HG03095 (cell line): ENCODE data around the gene ZSWIM7.
"Not testable (repeated sequence)": the region's sequence is repeated elsewhere in the genome, so short reads cannot be mapped to it uniquely, and the experiment has no call there.

Experiments used
- ATAC-seq: cut with Tn5 transposase; IDR thresholded peaks from one replicate; pipeline ENCODE4 v1.9.1; 2021; ENCODE audit warnings: moderate library complexity; ENCODE audit not compliant: unreplicated experiment

The ZSWIM7 gene

DNA sequence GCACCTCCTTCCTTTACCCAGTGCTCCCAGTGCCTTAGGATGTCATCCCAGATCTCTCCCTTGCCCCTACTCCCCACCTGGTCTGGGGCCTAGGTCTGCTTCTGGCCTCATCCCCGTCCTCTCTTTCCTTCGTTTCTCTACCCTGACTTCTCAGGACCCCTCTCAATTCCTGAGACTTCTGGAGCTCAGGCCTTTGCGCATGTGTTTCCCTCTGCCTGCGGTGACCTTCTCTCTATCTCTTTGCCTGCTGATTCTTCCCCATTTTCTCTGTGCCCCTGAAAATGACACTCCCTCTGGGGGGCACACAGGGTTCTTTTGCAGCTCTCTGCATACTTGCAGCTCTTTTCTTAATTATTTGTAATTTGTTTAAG is 41.0 kb downstream of the ZSWIM7 start:
- ATAC-seq, result no peak

DNA sequence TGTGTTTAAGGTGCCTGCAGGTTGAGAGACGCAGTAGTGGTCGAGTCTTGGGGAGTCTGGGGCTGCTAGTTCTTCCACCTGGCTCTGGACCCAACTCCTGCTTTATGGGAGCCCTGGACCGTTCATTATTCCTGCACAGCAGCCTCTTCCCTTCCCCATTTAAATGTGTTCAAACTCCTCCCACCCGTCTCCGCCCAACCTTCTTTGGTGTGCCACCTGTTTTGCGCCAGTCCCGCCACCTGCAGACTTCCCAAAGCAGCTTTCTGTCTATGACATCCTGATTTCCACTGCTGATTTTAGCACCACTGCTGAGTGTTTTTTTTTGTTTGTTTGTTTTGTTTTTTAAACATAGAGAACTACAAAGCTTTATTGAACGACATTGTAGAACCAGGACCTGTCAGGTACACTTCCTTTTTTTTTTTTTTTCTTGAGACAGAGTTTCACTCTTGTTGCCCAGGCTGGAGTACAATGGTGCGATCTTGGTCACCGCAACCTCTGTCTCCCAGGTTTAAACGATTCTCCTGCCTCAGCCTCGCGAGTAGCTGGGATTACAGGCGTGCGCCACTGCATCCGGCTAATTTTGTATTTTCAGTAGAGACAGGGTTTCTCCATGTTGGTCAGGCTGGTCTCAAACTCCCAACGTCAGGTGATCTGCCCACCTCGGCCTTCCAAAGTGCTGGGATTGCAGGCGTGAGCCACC is 41.7 kb downstream of the ZSWIM7 start:
- no peak for ATAC-seq

DNA sequence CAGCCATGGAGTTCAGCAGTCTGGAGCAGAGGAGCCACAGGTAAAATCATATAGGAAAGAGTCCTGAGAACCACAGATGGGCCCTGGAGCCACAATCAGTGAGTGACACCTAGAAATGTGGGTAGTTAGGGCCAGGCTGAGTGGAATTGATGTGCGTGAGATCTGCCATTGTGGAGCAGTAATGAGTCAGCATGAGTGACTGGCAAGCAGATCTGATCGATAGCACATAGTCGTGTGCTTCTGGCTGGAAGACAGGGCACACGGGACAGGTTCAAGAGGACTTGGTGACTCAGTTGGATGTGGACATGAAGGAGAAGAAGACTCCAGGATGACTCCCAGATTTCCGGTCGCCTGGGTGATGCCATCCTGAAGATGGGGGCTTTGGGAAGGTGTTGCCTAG is 42.3 kb downstream of the ZSWIM7 start:
- no peak for ATAC-seq

DNA sequence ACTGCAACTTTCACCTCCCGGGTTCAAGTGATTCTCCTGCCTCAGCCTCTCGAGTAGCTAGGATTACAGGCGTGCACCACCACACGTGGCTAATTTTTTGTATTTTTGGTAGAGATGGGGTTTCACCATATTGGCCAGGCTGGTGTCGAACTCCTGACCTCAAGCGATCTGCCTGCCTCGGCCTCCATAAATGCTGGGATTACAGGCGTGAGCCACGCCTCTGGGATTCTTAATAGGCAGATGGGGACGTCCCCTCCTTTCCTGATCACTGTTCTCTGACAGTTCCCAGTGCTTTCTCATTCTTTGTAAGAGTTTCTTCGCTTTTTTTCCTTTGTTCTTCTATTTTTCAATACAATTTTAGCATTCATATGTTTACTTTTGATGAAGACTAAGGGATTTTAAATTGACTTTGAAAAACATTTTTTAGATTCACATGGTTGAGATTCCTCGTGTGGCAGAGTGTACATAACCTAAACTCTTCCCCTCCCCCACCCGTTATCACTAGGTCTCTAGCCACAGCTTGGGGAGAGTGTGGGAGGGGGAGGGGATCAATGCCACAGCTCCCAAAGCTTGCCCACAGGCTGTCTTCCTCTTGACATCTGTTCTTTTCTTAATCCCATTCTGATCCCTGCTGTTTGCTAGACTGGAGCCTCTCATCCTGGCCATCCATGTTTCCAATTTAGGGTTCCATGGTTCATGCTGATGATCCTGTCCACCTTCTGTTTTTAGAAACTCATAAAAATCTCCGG is 43.5 kb downstream of the ZSWIM7 start:
- no peak for ATAC-seq

DNA sequence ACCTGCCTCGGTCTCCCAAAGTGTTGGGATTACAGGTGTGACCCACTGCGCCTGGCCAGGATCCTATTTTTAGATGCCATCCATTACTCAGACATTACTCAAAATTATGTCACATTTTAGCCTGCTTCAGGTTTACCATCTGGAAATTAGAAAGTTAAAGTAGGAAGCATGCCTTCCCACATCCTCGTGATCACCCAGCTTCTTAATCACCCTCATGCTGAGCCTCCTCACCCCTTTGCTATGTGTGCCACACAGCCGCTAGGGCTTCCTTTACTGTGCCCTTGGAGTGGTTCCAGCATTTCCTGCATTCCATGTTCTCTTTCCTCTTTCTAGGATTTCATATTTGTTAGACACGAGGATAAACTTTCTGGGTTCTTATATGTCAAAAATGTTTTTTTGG is 45.3 kb downstream of the ZSWIM7 start:
- no peak for ATAC-seq

DNA sequence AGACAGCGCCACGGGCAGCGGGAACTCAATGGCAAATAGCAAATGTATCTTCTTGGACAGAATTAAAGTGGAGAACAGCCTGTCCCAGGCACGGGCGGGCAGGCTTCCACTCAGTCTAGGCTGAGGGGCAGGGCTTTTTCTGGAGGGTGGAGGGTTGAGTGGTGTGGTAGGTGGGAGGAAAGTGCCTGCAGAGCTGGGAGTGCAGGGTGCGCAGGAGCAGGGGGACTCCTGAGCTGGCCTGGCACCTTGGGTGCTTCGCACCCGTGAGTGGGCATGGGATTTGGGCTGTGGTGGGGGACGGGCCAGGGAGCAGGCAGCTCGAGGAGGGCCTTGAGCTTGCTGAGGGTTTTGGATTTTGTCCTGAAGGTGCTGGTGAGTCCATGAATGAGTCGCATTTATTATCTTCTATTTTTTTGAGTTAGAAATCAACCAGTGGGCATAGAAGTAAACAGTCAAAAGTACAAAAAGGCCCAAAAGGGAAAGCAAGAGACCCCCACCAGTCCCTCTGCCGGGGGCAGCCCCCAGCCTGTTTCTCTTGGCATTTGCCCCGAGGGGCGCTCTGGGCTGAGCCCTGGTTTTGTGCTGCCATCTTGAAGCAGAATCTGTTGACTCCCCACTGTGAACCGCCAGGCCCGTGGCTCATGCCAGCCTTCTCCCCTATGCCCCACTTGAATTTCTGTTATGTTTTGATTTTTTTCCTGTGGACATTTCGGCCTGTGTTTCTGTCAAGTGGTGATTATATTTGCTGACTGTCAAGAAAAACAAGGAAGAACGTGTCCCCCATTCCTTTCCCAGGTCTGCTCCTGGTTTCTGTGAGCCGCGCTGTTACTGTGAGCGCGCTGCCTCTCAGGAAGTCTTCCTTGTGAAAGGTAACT is 46.4 kb downstream of the ZSWIM7 start:
- ATAC-seq, result no peak

DNA sequence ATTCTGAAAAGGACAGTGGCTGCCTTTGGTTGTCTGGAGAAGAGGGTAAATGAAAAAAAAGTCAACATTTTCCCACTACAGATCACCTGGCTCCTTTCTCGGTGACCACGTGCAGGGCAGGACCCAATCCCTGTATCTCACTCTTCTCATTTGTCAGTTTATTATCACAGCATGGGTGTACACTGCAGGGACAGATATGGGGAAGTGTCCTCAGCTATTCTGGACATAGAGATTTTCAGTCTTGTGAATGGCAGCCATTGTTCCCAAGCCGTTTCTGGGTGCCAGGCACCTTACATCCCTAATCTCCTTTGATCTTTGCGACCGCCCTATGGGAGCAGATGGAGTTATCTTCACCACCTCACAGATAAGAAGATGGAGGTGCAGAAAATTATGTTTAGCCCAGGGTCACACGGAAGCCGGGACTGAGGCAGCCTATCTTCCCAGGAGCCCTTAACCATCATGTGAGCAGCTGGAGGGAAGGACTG is 47.4 kb downstream of the ZSWIM7 start:
- ATAC-seq, result no peak

DNA sequence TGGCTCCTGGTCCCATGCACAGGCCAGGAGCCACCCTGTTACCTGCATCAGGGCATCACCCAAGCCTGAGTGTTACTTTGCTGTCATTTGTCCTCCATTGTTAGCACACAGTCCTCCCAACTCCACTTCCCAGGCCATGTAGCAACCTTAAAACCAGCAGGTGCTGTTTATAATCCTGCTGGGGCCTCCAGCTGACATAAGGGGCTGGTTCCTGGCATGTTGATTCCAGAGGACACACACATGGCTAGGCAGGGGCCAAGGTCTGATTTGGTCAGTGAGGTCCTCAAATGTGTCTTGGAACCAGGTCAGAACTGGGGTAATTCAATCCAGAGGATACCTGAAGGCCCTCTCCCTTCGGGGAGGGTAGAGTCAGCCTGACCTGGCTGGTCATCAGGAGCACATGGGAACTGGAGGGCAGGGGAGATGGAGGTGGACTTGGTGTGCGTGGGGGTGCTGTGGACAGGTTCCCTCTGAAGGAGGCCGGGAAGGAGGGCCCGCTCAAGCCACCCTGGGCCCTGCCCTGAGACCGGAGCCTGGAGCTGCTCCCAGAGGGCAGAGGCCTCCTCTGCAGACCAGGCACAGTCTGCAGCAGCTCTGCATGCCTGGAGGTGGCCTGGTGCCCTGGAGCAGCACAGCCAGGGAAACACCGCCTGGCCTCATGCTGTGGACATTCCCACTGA is 48.0 kb downstream of the ZSWIM7 start:
- ATAC-seq, result no peak

DNA sequence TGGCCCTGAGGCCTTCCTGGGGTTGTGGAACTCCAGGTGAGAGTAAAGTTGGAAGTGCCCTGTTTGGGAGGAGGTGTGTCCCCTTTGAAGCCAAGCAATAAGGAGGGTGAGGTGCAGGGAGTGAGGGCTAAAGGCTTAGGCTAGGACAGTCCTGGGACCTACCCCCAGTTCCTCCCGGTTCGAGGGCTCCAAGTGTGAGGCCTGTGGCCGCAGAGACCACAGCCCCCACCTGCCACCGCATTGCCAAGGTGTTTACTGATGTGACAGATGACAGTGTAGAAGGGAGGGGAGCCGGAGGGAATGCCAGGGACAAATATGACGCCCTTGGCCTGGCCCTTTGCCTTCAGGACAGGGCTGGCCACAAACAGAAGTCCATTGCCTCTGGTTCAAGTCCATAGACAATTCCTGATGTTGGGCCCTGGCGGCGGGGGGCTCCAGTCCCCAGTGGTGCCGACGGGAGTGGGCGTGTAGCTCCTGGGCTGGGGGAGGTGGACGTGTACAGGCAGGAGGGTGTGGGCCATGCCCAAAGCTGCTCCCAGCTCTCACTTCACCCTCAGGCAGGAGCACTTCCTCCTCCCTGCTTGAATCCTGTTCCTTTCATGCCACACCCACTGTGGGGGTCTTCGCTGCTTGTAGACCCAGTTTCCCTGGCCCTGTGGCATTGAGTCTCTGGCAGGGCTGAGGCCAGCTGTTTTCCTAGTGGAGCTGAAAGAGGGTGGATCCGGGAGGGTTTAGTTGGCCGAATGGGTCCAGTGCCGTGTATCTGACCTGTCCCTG is 51.3 kb downstream of the ZSWIM7 start:
- no peak for ATAC-seq

DNA sequence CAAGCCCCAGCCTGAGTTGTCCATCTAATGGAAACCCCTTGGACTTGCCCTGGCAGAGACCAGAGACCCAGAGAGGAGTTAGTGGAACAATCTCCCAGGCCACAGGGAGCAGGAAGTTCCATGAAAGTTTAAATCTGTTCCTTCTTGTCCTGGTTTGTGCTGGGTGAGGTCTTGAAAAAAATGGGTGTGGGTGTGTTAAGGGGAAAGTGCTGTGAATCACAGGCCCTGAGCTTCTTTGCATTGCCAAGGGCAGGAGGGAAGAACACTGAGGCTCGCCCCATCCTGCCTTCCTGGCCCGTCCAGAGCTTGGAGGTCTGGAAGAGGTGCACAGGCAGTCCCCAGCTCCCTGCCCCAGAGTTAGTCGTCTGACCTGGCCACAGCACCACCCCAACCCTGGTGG is 52.2 kb downstream of the ZSWIM7 start:
- no peak for ATAC-seq

DNA sequence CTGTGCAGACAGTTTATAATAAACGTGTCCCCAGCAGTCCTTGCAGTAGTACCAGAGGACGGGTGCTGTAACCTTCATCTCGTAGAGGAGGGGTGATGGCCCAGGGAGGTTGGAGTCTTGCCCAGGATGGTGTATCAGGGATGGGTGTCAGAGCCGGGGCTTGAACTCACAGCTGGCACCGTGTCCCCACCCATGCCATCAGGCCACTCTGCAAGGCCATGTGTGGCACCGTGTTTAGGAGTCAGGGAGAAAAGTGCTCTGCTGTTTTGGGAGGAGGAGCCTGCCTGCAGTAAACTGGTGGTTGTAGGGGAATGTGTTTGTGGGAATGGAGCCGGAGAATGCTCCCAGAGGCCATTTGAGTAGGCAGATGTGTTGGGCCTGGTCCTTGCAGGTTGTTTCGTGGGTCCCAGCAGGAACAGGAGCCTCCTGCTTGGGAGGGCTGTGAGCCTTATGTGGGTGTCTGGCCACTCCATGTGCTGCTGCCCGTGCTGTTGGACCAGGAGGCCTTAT is 52.8 kb downstream of the ZSWIM7 start:
- no peak for ATAC-seq

DNA sequence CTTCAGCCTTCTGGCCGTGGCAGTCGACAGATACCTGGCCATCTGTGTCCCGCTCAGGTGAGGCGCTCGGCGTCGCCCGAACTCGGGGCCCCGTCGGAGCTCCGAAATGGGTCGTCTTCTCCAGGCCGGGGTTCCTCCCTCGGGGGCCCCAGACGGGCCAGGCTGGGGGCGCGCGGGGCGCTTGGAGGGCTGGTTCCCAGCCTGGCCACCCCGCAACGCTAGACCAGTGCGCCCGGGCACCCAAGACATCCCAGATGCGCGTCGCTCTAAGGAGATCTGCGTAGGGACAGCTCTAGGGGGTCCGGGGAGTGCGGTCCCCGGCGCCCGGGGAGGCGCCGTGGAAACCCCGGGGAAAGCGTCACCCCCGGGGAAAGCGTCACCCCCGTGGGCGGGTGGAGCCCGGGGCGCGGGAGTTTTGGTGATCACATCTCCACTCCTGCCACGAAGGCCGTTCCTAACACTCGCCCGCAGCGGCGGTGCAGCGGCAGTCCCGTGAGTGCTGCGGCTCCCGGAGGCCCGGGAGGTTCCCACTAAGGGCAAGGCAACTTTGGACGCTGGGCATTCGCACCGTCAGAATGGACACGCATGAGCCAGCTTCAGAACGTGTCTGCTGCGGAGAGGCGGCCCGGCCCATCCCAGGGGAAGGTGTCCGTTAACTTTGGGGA is 53.8 kb downstream of the ZSWIM7 start:
- ATAC-seq, result no peak

DNA sequence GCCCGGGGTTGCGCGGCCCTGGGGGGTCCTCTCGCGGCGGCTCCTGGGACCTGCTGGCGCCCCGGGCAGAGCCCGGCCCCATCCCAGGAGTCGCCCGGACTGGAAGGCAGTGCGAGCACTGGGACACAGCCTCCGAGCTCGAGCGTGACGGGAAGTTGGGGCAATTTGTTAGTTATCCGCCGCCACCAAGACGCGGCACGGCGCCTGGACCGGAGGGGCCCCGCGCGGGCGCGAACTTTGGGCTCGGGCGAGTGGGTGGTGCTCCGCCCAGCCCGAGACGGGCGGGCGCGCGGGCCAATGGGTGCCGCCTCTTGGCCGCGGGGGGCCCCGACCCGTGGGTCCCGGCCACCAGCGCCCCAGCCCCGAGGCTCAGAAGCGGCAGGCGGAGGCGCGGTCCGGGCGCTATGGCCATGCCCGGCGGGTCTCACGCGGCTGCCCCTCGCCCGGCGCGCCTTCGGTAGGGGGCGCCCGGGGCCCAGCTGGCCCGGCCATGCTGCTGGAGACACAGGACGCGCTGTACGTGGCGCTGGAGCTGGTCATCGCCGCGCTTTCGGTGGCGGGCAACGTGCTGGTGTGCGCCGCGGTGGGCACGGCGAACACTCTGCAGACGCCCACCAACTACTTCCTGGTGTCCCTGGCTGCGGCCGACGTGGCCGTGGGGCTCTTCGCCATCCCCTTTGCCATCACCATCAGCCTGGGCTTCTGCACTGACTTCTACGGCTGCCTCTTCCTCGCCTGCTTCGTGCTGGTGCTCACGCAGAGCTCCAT is 54.6 kb downstream of the ZSWIM7 start, which contains the start of gene ADORA2B:
Gene ADORA2B (plus strand): TSS at position 372 of the 768 bp plus-strand sequence. CDS start 119 bp downstream, at position 491.
- ATAC-seq, result peak; percentile 35

DNA sequence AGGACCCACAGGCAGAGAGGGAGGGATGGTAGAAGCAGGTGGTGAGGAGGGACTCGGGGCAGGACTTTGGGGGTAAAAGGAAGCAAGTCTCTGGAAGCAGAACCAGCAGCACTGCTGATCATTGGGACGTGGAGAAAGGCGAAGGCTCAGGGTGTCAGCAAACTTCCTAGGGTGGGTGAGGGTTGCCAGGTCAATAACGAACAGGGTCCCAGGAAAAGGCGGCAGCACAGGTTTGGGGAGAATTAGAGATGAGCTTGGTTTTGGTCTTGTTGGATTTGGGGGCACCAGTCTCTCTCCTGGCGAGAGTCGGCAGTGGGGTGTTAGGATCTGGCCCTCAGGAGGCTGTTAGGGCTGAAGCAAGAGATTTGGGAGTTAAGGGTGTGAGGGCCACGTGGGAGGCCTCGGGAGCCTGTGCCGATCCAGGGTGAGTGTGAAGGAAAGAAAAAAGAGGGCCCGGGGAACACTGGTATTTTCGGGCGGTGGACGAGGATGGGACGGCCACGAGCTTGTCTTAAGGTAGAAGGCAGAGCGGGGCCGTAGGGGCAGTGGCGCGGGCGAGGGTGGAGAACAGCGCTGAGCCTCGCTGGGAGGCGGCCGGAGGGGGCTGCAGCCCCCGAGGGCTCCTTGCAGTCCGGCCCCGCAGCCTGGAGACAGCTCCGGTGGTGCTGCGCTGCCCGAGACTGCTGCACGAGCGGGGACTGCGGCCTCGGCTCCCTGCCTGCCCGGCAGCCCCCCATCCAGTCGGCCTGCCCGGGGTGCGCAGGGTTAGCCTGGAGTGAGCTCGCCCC is 55.3 kb downstream of the ZSWIM7 start:
- peak; percentile 55 for ATAC-seq

DNA sequence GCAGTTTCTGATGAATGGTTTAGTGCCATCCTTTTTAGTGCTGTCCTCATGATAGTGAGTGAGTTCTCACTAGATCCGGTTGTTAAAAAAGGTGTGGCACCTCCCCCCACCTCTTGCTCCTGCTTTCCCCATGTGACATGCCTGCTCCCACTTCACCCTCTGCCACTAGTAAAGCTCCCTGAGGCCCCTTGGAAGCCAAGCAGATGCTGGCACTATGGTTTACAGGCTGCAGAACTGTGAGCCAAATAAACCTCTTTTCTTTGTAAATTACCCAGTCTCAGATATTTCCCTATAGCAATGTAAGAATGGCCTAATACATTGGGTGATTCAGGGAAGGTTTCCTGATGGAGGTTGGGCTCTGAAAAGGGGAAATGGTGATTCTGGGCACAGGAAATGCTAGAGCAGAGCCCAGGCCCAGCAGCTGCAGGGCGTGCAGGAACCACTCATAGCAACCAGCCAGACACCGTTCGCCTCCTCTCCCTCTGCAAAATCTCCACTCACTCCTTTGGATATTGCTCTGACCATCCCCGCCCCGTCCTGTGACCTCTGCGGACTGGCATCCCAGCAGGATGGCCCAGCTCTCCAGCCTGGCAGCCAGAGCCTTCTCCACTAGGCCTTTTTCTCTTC is 57.2 kb downstream of the ZSWIM7 start:
- no peak for ATAC-seq

DNA sequence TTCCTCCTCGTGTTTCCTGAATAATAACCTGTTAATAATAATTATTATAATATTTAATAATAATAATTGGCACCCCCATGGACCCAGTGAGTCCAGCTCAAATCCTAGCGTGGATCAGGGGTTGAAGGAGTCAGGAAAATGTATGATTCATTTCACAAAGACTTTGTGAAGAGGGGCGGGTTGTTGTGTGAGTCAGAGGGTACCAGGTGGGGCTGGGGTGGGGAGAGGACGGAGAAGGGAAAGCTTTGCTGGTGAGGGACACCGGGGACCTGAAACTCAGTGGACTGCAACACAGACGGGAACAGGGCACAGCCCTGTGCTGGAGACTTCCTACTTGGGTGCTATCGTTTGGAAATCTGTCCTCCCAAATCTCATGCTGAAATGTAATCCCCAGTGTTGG is 57.7 kb downstream of the ZSWIM7 start:
- no peak for ATAC-seq

DNA sequence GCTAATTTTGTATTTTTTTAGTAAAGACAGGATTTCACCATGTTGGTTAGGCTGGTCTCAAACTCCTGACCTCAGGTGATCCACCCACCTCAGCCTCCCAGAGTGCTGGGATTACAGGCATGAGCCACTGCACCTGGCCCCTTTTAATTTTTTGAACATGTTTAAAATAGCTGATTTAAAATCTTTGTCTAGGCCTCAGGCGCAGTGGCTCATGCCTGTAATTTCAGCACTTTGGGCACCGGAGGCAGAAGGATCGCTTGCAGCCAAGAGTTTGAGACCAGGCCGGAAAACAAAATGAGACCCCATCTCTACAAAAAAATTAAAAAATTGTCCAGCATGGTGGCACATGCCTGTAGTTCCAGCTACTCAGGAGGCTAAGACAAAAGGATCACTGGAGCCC is 63.0 kb downstream of the ZSWIM7 start:
- not testable (repeated sequence) for ATAC-seq
